Ureter (tissue), 1 donor: ENCODE measurements around the gene FOXN4. TPM values are rescaled to one million over a fixed set of nuclear protein-coding genes. Genes with fewer than 3 reads are reported as not detected.

Experiments used
- total RNA-seq: library from RNA; stranded (reverse); gene quantifications from one replicate; pipeline ENCODE4 v1.2.4, GENCODE V29; 2023
- donor health status: DM: yes; HTN: yes; CAD: no.

Gene FOXN4
- total RNA-seq, 1 donor from 2014 or later: not detected

Other genes with a start within 250 kb of the FOXN4 start
- 28.6 TPM for gene ALKBH2, start 215.8 kb downstream of the FOXN4 start, total RNA-seq
- 25.1 TPM for gene UNG, start 211.7 kb downstream of the FOXN4 start, total RNA-seq
- gene ACACB, start 192.7 kb downstream of the FOXN4 start, total RNA-seq: 67.3 TPM
- gene MYO1H, start 38.6 kb upstream of the FOXN4 start, total RNA-seq: not detected
- 86.9 TPM for gene KCTD10, start 168.0 kb upstream of the FOXN4 start, total RNA-seq
- 46.4 TPM for gene UBE3B, start 168.3 kb upstream of the FOXN4 start, total RNA-seq